SIG-M5 (cell line): ENCODE measurements around the gene PLK2.

ENCODE experiments used
- DNase-seq: peaks from one replicate; lab custom pipeline; 2025; lab: John Stamatoyannopoulos, UW

Gene PLK2

GRCh38 chr5:58460002-58460731 is at the start of gene PLK2:
TSS of gene PLK2 (minus strand) at chr5:58460086. CDS start at chr5:58459959, 127 bp downstream.
- no peak for DNase-seq

DNA sequence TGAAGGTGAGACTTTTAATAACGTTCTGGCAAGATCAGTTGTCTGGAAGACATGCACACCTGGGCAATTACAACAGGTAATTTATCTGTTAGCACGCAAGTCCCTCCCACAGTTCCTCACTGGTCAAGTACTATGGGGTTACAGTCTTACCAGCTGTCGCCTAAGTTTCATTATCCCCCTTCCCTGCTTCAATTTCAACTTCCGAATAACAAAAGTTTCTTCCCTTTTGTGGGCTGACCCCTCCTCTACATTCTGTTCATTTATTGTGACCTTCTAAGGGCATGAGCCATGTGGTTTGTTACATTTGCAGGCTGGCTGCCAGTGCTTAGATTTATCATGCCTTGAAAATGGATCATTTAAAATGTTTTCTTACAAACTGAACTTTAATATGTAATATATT is 47.8 kb upstream of the PLK2 start:
- DNase-seq, result no peak

DNA sequence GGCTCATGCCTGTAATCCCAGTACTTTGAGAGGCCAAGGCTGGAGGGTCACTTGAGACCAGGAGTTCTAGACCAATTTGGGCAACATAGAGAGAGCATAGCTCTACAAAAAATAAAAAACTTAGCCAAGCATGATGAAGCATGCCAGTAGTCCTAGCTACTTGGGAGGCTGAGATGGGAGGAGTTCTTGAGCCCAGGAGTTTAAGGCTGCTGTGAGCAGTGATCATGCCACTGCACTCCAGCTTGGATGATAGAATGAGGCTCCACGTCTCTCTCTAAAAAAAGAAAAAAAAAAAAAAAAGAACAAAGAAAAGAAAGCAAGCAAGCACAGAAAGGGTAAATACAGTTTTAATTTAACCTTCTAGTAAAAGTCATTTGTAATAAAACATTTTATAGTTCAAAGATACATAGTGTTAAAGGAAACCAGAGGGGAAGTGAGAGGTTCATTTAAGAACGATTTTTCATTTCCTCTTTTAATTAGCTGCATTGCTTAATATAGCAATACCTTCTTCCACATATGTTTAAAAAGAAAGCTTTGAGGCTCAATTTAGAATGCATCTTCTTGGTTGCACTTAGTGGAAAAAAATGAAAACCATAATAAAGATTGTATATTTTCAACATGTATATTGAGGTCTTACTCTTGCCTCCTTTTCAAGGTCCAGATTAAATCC is 46.2 kb upstream of the PLK2 start:
- DNase-seq, result peak; percentile 28

GRCh38 chr5:58505502-58505901 is 45.6 kb upstream of the PLK2 start:
- DNase-seq, result no peak

DNA sequence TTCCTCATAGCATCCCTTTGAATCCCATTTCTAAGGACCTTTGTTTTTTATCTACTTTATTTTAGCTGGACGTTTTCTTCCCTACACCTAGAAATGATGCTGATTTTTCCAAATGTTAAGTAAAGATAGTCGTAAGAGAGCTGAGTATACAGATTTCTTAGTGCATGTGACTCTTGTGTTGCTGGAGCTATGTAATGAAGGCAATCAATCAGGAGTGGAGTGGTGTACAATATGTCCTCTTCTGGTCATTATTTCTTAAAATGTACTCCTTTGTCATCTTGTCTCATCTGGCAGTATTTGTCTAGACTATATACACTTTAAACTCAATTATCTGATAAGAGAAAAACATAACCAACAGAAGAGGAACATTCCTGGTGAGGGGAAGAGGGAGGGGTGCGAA is 44.9 kb upstream of the PLK2 start:
- no peak for DNase-seq

DNA sequence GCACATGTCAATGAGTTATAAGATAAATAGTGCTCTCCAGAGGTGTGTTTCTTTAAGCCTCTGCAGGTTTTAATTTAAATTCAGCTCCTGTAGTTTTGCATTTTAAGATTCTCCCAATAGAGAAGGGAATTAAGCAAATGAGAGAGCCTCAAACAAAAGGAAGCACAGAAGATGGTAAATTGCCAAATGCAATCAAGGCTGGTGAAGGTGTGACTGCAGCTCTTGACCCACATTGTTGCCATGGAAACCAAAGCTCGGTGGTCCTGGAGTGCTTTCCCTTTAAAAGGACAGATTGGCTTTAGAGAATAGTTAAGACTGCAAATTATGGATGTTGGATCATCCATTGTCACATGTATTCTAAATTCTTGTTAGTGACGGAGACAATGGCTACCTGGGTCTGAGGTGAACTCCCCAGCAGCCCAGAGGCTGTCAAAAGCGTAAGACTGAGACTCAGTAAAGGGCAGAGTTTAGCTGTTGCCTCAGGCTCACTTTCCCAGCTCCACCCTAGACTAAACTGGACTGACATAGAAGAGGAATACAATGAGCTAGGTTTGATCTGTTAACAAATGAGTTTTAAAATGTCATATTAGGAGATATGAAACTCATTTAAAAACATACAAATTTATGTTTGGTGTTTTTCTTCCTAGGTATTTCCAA is 43.6 kb upstream of the PLK2 start:
- DNase-seq, result no peak

- DNase-seq, result no peak
Measured at GRCh38 chr5:58501778-58502417, 42.0 kb upstream of the PLK2 start.

- DNase-seq, result no peak
Measured at GRCh38 chr5:58499941-58500340, 40.1 kb upstream of the PLK2 start.

DNA sequence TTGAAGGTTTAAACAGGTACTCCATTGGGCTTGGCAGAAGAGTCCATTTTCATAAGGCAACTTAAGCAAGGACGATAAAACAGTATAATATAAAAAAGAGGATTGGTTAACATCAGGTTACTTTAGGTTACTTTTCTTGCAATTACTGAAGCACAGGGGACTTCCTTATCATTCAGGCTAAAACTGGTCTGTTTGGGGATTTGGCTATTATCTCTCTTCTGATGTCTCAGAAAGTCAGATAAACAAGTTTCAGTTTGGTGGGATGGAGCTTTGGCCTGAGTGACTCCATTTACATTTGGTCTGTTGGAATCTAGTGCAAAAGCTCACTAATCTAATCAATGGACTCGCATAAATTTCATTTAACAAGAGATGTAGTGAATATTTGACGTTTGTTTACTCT is 39.3 kb upstream of the PLK2 start:
- no peak for DNase-seq

DNA sequence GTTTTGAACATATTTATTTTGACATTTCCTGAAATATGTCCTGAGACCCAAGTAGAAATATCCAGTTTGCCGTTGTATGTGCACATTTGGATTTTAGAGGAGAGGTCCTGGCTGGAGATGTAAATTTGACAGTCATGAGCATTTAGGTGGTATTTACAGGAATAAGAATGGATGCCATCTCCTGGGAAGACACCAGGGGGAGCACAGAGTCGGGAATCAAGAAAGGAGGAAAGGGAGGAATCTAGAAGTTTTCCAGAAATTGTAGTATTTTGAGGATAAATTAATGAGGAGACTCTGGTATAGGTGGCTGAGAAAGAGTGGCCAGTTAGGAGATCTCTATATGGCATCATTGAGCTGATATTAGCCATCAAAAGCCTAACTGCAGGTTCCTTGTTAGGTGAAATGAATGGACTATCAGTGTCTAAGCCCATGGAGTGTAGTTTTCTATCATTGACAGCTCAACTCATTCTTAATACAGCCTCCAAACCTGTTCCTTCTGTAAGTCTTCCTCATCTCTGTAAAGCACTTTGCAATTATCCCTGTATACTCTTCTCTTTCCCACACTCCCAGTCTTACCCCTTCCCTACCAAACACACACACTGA is 38.6 kb upstream of the PLK2 start:
- no peak for DNase-seq

GRCh38 chr5:58497921-58498320 is 38.0 kb upstream of the PLK2 start:
- no peak for DNase-seq

- DNase-seq, result no peak
Measured at GRCh38 chr5:58497386-58497785, 37.5 kb upstream of the PLK2 start.

DNA sequence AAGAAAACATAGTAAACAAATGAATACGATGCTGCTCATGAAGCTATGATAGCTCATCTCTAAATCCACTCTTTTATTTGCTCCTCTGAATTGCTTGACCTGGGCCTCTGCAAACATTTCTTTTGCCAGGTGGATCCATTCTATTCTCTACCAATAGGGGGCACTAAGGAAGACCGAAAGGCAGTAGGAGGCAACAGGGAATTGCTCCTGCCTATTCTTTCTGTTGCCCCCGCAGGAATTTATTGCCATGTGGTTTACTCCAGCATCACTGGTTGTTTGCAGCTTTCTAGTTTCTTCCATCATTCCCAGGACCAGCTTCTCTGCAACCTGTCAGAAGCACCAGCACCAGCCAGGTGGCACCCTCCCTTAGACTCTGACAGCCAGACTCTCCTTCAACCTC is 36.6 kb upstream of the PLK2 start:
- no peak for DNase-seq

DNA sequence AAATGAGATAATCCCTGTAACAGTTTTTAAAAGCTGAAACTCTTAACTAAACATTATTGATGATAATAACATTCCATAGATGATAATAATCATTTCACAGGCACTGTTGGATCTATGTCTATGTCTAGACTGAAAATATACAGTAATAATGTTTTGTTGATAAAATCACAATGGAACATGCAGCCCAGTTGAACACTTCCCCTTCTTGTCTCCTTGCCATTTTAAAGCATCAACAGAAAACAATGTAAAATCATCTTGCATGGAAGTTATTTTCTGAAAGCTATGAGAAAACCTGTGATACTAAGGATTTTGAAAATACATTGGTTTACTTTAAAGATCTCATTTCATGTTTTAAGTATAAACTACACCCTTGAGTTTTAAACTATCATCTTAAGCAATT is 33.3 kb upstream of the PLK2 start:
- DNase-seq, result no peak

- DNase-seq, result peak; percentile 95
Measured at GRCh38 chr5:58491216-58491892, 31.5 kb upstream of the PLK2 start, which contains the start of gene GAPT. TSS of gene GAPT (plus strand) at chr5:58491435. CDS start at chr5:58494537, 3,102 bp downstream.

- no peak for DNase-seq
Measured at GRCh38 chr5:58490402-58491050, 30.6 kb upstream of the PLK2 start.

DNA sequence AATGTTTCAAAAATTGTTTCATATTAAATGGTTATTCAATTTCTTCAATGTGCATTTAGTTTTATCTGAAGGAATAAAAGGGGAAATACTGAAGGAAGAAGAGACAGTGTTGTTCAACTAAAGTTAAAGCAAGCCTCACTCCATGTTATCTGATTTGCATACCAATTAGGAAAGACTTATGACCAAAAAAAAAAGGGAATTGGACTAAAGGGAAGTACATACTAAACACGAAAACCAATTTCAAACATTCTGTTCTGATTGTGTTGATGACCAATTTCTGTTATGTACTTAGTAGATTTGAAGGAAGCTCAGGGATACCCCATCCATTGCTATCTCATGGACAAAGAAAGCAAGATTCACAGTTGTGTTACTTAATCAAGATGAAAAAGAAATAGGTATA is 26.4 kb upstream of the PLK2 start:
- no peak for DNase-seq

DNA sequence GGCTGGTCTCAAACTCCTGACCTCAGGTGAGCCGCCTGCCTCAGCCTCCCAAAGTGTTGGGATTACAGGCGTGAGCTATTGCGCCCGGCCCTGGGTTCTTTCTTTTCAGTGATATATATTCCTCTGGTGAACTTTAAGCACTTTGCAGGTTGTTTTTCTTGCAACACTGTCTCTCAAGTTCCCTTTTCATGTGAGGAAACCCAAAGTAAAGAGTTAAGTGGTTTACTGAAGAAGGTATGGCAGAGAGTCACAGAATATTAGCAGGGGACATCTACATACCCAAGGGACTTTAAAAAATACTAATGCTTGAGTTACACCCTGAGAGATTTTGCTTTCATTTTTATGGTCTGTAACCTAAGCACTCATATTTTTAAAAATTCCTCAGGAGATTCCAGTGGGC is 24.6 kb upstream of the PLK2 start:
- no peak for DNase-seq

GRCh38 chr5:58482536-58482935 is 22.6 kb upstream of the PLK2 start:
- no peak for DNase-seq

DNA sequence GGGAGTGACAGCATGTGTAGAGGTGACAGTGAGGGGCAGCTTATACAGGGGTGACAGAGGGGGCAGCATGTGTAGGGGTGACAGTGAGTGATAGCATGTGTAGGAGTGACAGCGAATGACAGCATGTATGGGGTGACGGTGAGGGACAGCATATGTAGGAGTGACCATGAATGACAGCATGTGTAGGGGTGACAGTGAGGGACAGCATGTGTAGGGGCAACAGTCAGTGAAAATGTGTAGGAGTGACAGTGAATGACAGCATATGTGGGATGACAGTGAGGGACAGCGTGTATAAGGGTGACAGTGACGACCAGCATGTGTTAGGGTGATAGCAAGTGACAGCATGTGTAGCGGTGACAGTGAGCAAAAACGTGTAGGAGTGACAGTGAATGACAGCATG is 21.9 kb upstream of the PLK2 start:
- no peak for DNase-seq

GRCh38 chr5:58481066-58481676 is 21.3 kb upstream of the PLK2 start:
- no peak for DNase-seq
